K562 (cell line): ENCODE data around the gene ADGRG1. TPM values are rescaled to one million over a fixed set of nuclear protein-coding genes. Genes with fewer than 3 reads are reported as not detected.

Experiments
- ARHGAP35 ChIP-seq: fragments of 450-650 bp; IDR thresholded peaks from 2 replicates; pipeline ENCODE4 v1.6.1; 2018; ENCODE audit not compliant: partially characterized antibody
- BACH1 ChIP-seq: fragments of 200-800 bp; sonication (Bioruptor generic); IDR thresholded peaks from 2 replicates; pipeline ENCODE4 v1.6.1; 2016; ENCODE audit warnings: missing genetic modification characterization, missing compliant biosample characterization
- CBX5 ChIP-seq: IDR thresholded peaks from 2 replicates; pipeline ENCODE4 v1.6.1; 2014; ENCODE audit warnings: low read depth, borderline replicate concordance
- CCAR2 ChIP-seq: fragments of 200-400 bp; formaldehyde crosslinking; IDR thresholded peaks from 2 replicates; pipeline ENCODE4 v1.6.1; 2017; ENCODE audit warnings: mild to moderate bottlenecking, low read depth, low read length
- CTBP1 ChIP-seq: fragments of 450-650 bp; IDR thresholded peaks from 2 replicates; pipeline ENCODE4 v1.6.1; 2016; ENCODE audit warnings: borderline replicate concordance
- EP400 ChIP-seq: fragments of 450-650 bp; IDR thresholded peaks from 2 replicates; pipeline ENCODE4 v1.6.1; 2017; ENCODE audit warnings: antibody characterized with exemption, mild to moderate bottlenecking, moderate library complexity
- FOXJ3 ChIP-seq: sonication (generic); formaldehyde crosslinking; IDR thresholded peaks from 2 replicates; pipeline ENCODE4 v1.4.0; 2020; ENCODE audit warnings: mild to moderate bottlenecking, missing genetic modification reagents
- HMG20A ChIP-seq: fragments of 450-650 bp; formaldehyde crosslinking; conservative IDR thresholded peaks from 2 replicates; pipeline ENCODE4 v1.4.0; 2020; ENCODE audit warnings: mild to moderate bottlenecking, mixed read lengths
- NBN ChIP-seq: fragments of 450-650 bp; IDR thresholded peaks from 2 replicates; pipeline ENCODE4 v1.6.1; 2016; ENCODE audit warnings: low read depth, mild to moderate bottlenecking
- NELFE ChIP-seq: IDR thresholded peaks from 2 replicates; pipeline ENCODE4 v1.6.1; 2011; ENCODE audit warnings: mild to moderate bottlenecking; ENCODE audit not compliant: insufficient read depth, insufficient read length
- NFE2 ChIP-seq: IDR thresholded peaks from 2 replicates; pipeline ENCODE4 v1.6.1; 2014; ENCODE audit warnings: antibody characterized with exemption, low read depth
- XRCC5 ChIP-seq: fragments of 200-400 bp; formaldehyde crosslinking; IDR thresholded peaks from 2 replicates; pipeline ENCODE4 v1.6.1; 2017; ENCODE audit warnings: low read depth, mild to moderate bottlenecking, low read length
- YY1 ChIP-seq, 3 experiments: IDR thresholded peaks; 2 replicates each; pipeline ENCODE4 v1.6.1; 2011; ENCODE audit warnings: low read length in 2 of 3, mild to moderate bottlenecking in 2 of 3, moderate library complexity in 2 of 3, borderline replicate concordance in 1 of 3, control low read depth in 1 of 3, low read depth in 1 of 3; ENCODE audit not compliant: insufficient read depth in 3 of 3, insufficient replicate concordance in 2 of 3, control insufficient read depth in 1 of 3, insufficient read length in 1 of 3; ENCODE audit errors: extremely low read depth in 1 of 3
- ZKSCAN8 ChIP-seq: fragments of 200-800 bp; sonication (Bioruptor generic); IDR thresholded peaks from 2 replicates; pipeline ENCODE4 v1.6.1; 2016; ENCODE audit warnings: missing genetic modification characterization, missing compliant biosample characterization
- polyA plus RNA-seq, 8 experiments: library from polyadenylated mRNA; depleted of rRNA in 4 of 8; stranded (reverse) in 5 of 8; unstranded in 3 of 8; fragments of >200 nt; fragmentation: Nextera tagmentation in 2 of 8; fragmentation: Illumina TruSeq in 1 of 8; extraction: Ambion mirVana in 2 of 8; extraction: Trizol in 1 of 8; gene quantifications; 2 replicates each; pipeline versions ENCODE4 v1.2.1 to v1.2.3, GENCODE V29; 2011 to 2014; ENCODE audit warnings: inconsistent platforms in 1 of 8, missing spikeins in 1 of 8
- total RNA-seq, 7 experiments: library from RNA; depleted of rRNA in 6 of 7; stranded (reverse); fragments of >200 nt in 6 of 7; fragmentation: Illumina TruSeq in 2 of 7; extraction: Trizol in 2 of 7; gene quantifications; 2 replicates each; pipeline versions ENCODE4 v1.2.1 to v1.2.3, GENCODE V29; 2011 to 2021; ENCODE audit warnings: low replicate concordance in 1 of 7
- TF ChIP-seq, protein P1 (sequence below): fragments of 250-450 bp; sonication (Bioruptor Pico); IDR thresholded peaks from 2 replicates; pipeline ENCODE4 v1.5.0; 2022; ENCODE audit warnings: mild to moderate bottlenecking
- TF ChIP-seq, protein P2 (sequence below): sonication (generic); formaldehyde crosslinking; IDR thresholded peaks from 2 replicates; pipeline ENCODE4 v1.8.1; 2023; ENCODE audit warnings: mild to moderate bottlenecking, missing genetic modification reagents
- TF ChIP-seq, protein P3 (sequence below): fragments of 250-450 bp; sonication (Bioruptor Pico); IDR thresholded peaks from 2 replicates; pipeline ENCODE4 v1.5.0; 2021
- TF ChIP-seq, protein P4 (sequence below): fragments of 450-650 bp; formaldehyde crosslinking; IDR thresholded peaks from 2 replicates; pipeline ENCODE4 v1.4.0; 2022; ENCODE audit warnings: missing genetic modification characterization
- TF ChIP-seq, protein P5 (sequence below), 2 experiments: IDR thresholded peaks; 2 replicates each; pipeline ENCODE4 v1.6.1; 2012; ENCODE audit warnings: improper control_type of control experiment in 2 of 2, low read depth in 2 of 2, low read length in 2 of 2, borderline replicate concordance in 1 of 2

The ADGRG1 gene
- total and polyA plus RNA-seq, 9 of the 15 experiments (the other 6 are each of a cell fraction or from before 2014, with no cell fraction given): 0.04 to 0.31 (median 0.16) TPM; not detected in 6

DNA sequence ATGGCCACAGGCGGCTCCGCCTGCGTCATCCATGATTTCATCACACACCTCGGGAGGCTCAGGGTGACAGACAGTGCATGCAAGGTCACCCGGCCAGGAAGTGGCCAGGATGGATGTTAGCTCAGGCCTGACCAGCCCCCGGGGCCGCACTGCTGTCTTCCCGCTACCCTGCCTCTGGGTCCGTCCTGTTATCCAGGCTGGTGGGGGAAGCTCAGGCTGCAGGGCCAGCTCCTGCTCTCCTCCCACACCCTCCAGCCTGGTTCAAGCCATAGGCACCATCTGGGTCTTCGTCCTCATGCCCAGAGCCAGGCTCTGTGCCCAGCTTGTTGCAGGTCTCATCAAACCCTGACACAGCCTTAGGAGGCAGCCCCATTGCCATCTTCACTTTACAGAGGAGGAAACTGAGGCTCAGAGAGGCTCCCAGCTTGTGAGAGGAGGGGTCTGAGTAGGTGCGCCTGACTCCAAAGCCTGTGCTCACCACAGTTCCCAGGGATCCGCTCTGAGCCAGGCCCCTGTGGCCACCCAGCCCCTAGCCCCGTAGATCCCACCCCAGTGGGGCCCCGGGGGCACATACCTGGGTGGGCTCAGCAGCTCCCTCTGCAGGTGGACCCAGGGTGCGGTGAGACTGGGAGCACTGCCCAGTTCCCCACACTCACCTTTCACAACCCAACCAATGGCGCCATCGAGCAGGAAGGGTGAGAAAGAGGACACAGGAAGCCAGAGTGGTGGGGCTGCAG is 39.3 kb downstream of the ADGRG1 start (continued):
- TF ChIP-seq, protein P1, sequence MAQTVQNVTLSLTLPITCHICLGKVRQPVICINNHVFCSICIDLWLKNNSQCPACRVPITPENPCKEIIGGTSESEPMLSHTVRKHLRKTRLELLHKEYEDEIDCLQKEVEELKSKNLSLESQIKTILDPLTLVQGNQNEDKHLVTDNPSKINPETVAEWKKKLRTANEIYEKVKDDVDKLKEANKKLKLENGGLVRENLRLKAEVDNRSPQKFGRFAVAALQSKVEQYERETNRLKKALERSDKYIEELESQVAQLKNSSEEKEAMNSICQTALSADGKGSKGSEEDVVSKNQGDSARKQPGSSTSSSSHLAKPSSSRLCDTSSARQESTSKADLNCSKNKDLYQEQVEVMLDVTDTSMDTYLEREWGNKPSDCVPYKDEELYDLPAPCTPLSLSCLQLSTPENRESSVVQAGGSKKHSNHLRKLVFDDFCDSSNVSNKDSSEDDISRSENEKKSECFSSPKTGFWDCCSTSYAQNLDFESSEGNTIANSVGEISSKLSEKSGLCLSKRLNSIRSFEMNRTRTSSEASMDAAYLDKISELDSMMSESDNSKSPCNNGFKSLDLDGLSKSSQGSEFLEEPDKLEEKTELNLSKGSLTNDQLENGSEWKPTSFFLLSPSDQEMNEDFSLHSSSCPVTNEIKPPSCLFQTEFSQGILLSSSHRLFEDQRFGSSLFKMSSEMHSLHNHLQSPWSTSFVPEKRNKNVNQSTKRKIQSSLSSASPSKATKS (CRISPR knock-in tag): no peak
- TF ChIP-seq ZKSCAN8 (peak; percentile 74; the same call in 1 of the 2 replicates), NFE2 (peak; percentile 44), FOXJ3 (CRISPR knock-in tag) (no peak), YY1 (IDR thresholded peaks at IDR 0.05; ENCODE audit: borderline replicate concordance in 1 of 3, control insufficient read depth in 1 of 3, extremely low read depth in 1 of 3, insufficient read depth in 3 of 3, insufficient read length in 1 of 3, insufficient replicate concordance in 2 of 3, low read depth in 1 of 3, low read length in 2 of 3) (peak in 1 of 3 experiments; percentile 40), XRCC5 (no peak), BACH1 (peak; percentile 91), CTBP1 (peak; percentile 93), CBX5 (no peak), NELFE (no peak), NBN (peak; percentile 73; the same call in 1 of the 2 replicates), ARHGAP35 (no peak), CCAR2 (no peak), HMG20A (no peak), EP400 (no peak; the same call in none of the 2 replicates)
- TF ChIP-seq, protein P2, sequence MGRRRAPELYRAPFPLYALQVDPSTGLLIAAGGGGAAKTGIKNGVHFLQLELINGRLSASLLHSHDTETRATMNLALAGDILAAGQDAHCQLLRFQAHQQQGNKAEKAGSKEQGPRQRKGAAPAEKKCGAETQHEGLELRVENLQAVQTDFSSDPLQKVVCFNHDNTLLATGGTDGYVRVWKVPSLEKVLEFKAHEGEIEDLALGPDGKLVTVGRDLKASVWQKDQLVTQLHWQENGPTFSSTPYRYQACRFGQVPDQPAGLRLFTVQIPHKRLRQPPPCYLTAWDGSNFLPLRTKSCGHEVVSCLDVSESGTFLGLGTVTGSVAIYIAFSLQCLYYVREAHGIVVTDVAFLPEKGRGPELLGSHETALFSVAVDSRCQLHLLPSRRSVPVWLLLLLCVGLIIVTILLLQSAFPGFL (CRISPR knock-in tag): no peak
- TF ChIP-seq, protein P3, sequence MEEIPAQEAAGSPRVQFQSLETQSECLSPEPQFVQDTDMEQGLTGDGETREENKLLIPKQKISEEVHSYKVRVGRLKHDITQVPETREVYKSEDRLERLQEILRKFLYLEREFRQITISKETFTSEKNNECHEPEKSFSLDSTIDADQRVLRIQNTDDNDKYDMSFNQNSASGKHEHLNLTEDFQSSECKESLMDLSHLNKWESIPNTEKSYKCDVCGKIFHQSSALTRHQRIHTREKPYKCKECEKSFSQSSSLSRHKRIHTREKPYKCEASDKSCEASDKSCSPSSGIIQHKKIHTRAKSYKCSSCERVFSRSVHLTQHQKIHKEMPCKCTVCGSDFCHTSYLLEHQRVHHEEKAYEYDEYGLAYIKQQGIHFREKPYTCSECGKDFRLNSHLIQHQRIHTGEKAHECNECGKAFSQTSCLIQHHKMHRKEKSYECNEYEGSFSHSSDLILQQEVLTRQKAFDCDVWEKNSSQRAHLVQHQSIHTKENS (CRISPR knock-in tag): no peak
- TF ChIP-seq, protein P4, sequence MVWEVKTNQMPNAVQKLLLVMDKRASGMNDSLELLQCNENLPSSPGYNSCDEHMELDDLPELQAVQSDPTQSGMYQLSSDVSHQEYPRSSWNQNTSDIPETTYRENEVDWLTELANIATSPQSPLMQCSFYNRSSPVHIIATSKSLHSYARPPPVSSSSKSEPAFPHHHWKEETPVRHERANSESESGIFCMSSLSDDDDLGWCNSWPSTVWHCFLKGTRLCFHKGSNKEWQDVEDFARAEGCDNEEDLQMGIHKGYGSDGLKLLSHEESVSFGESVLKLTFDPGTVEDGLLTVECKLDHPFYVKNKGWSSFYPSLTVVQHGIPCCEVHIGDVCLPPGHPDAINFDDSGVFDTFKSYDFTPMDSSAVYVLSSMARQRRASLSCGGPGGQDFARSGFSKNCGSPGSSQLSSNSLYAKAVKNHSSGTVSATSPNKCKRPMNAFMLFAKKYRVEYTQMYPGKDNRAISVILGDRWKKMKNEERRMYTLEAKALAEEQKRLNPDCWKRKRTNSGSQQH (CRISPR knock-in tag): 0 out of 2 replicates have a peak, but pooled peaks have one; percentile 30
- TF ChIP-seq, protein P5, sequence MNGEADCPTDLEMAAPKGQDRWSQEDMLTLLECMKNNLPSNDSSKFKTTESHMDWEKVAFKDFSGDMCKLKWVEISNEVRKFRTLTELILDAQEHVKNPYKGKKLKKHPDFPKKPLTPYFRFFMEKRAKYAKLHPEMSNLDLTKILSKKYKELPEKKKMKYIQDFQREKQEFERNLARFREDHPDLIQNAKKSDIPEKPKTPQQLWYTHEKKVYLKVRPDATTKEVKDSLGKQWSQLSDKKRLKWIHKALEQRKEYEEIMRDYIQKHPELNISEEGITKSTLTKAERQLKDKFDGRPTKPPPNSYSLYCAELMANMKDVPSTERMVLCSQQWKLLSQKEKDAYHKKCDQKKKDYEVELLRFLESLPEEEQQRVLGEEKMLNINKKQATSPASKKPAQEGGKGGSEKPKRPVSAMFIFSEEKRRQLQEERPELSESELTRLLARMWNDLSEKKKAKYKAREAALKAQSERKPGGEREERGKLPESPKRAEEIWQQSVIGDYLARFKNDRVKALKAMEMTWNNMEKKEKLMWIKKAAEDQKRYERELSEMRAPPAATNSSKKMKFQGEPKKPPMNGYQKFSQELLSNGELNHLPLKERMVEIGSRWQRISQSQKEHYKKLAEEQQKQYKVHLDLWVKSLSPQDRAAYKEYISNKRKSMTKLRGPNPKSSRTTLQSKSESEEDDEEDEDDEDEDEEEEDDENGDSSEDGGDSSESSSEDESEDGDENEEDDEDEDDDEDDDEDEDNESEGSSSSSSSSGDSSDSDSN (IDR thresholded peaks at IDR 0.05; ENCODE audit: borderline replicate concordance in 1 of 2, low read depth in 2 of 2, low read length in 2 of 2): no peak; a peak in 1 of 4 replicates
